DMS114 treated with DMSO at 0.1 percent for 48 hours (cell line): ENCODE measurements around the gene TRIP13.
"Not testable (repeated sequence)": the region's sequence is repeated elsewhere in the genome, so short reads cannot be mapped to it uniquely, and the experiment has no call there.

Experiments
- DNase-seq: peaks from one replicate; lab custom pipeline; 2025; ENCODE audit not compliant: unreplicated experiment; lab: John Stamatoyannopoulos, UW

The TRIP13 gene

DNA sequence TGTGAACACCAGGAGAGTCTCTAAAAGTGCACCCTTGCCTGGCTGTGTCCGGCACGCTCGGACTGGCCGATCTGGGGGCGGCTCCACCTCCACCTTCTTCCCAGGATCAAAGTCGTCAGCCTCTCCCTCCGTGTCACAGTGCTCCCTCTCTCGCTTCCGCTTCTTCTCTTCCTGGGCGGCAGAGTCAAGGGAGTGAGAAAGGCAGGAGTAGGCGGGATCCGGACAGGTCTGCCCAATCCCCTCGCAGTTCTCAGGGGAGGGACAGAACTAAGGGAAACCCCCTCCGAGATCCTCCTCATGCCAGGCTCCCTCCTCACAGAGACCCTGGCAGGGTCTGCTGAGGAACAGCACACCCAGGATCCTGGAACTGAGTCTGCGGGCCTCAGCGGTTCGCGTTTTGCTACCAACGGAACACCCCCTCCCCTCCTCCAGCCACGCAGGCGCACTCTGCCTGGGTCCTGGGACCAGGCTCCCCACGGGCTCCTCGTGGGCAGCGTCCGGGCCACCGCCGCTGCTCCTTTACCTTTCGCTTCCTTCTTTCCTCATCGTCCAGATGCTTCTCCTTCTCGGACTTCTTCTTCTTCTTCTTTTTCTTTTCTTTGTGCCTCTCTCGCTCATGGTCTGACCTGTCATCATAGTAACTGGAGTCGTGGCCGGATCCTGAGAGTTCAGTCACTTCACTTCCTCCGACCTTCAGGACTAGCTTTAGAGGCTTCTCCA is 1.4 kb upstream of the TRIP13 start:
- DNase-seq = peak; percentile 49

DNA sequence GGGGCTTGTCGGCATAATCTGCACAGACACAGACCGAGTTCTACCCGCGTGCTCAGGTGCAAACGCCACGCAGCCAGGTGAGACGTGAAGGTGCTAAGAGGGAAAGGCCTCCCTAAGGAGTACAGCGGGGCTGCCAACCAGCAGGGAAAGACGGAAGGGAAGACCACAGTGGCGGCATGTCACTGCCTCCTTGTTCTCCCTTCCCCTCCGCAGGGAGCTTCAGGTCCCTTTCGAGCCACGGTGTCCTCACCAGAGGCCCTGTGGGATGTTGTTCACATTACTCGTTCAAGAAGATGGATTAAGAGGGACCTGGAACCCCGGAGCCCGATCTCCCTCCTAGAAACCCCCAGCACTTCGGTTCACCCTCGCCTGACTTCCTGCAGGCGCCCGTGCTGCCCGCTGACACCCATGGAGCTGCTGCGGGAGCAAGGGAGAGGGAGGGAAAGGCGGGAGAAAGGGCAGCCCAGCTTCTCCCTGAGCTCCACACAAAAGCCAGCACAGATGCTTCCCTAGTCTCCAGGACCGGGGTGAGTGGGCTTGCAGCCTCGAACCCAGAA is 769 bp upstream of the TRIP13 start:
- no peak for DNase-seq

- DNase-seq = no peak
These were observed 438 bp downstream of the TRIP13 start for GRCh38 chr5:893137-893506.

DNA sequence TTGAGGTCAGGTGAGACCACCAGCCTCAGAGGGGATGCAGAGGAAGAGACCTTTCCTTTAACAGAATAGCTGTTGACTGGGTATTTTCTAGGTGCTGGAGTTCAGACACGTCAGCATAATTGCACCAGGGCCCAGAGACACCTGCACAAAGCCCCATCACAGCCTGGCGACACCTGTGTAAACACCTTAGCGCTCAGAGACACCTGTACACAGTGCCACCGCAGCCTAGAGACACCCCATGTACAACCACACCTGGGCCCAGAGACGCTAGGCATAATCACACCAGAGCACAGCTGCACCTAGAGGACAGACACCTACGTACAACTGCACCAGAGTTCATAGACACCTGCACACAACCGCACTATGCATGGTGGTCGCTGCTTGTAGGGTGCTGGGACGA is 1.0 kb downstream of the TRIP13 start:
- DNase-seq = no peak

- no peak for DNase-seq
These were observed 8.1 kb downstream of the TRIP13 start for GRCh38 chr5:900781-901180.

DNA sequence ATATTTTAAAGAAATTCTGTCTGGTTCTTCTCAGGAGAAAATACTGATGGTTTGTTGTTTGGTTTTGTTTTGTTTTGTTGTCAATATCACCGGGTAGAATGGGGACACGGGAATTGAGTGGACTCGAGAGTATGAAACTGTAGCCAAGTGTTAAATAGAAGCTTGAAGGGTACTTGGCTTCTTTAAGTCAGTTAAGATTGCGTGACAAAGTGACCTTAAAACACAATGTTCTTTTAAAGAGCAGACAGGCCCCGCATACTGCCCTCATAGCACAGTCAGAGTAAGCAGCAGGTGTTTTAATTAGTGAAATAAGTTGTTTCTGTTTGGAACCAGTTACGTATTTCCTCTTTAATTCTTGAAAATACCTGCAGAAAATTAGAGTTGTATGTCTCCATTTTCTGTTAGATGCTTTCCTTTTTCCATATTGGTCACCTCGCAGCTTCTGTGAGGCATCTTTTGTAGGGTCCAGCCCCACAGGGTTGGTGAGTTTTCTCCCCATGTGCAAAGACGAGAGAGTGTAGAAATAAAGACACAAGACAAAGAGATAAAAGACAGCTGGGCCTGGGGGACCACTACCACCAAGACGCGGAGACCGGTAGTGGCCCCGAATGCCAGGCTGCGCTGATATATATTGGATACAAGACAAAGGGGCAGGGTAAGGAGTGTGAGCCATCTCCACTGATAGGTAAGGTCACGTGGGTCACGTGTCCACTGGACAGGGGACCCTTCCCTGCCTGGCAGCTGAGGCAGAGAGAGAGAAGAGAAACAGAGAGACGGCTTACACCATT is 9.6 kb downstream of the TRIP13 start:
- DNase-seq = no peak

- DNase-seq = no peak
These were observed 11.0 kb downstream of the TRIP13 start for GRCh38 chr5:903756-904096.

GRCh38 chr5:905139-905642 is 12.5 kb downstream of the TRIP13 start:
- DNase-seq = no peak

- no peak for DNase-seq
These were observed 14.8 kb downstream of the TRIP13 start for GRCh38 chr5:907366-907910.

DNA sequence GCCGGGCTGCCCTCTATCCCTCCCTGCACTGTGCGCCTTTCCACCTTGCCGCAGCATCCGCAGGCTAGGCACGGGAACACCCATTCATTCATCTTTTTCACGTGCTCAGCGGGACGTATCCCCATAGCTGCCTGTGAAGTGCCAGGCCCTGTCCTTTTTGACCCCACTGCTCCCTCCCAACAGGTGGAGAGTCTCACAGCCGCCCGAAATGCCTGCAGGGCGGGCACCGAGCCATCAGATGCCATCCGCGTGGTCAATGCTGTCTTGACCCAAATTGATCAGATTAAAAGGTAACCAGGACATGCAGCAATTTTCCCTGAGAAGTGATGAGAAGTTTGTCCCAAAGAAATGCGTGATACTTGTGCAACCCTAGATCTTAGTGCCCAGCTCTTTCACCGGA is 15.5 kb downstream of the TRIP13 start:
- DNase-seq = no peak

- no peak for DNase-seq
These were observed 16.4 kb downstream of the TRIP13 start for GRCh38 chr5:909086-909485.

GRCh38 chr5:909994-910768 is 17.5 kb downstream of the TRIP13 start:
- DNase-seq = no peak

- no peak for DNase-seq
These were observed 18.1 kb downstream of the TRIP13 start for GRCh38 chr5:910769-911160.

DNA sequence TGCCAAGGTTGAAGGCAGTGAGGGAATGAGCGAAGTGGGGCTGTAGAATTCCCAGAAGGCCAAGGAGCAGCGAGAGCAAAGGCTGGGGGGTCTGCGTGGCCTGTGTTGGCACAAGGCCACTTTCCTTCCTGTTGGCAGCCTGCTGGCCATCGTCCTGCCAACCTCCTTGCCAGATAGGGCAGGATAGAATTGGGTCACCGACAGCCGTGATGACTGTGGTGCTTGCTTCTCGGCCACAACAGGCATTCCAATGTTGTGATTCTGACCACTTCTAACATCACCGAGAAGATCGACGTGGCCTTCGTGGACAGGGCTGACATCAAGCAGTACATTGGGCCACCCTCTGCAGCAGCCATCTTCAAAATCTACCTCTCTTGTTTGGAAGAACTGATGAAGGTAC is 18.9 kb downstream of the TRIP13 start:
- no peak for DNase-seq

GRCh38 chr5:912280-913091 is 19.8 kb downstream of the TRIP13 start:
- DNase-seq = peak; percentile 10

DNA sequence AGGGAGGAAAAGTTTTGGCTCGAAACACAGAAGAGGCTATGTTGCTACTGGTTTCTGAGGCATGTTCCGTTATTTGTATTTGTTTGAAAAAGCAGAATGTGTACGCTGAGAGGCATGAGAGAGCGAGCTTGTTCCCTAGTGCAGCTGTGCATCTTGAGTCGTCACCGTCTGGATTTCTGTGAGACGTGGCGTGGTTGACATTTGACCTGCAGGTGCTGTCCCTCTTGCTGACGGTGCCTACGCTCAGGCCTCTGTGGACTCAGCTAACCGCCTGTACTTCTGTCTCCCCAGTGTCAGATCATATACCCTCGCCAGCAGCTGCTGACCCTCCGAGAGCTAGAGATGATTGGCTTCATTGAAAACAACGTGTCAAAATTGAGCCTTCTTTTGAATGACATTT is 21.5 kb downstream of the TRIP13 start:
- no peak for DNase-seq

DNA sequence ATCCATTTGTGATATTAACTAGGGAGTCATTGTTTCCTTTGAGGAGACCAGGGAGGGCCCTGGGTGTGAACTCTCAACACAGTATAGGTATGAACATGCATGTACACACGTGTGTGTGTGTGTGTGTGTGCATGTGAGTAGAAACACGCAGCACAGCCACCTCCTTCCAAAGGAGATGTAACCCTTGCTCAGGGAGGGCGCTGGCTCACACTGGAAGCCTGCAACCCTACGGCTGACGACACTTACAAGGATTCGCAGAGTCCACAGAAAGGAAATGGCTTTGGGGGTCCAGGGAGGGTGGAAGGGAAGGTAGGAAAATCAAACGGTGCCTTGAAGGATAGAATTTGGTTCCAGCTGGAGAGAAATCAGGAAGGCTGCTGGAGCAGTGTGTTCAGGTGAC is 21.9 kb downstream of the TRIP13 start:
- no peak for DNase-seq

GRCh38 chr5:915346-915745 is 22.7 kb downstream of the TRIP13 start:
- DNase-seq = not testable (repeated sequence)

- DNase-seq = no peak
These were observed 23.3 kb downstream of the TRIP13 start for GRCh38 chr5:915946-916345.
